NCI-H2227 treated with DMSO at 0.1 percent for 48 hours (cell line): ENCODE results near the gene MRFAP1L1.
"Not testable (repeated sequence)": the region's sequence is repeated elsewhere in the genome, so short reads cannot be mapped to it uniquely, and the experiment has no call there.

Experiments
- DNase-seq: peaks from one replicate; lab custom pipeline; 2025; lab: John Stamatoyannopoulos, UW

The MRFAP1L1 gene

GRCh38 chr4:6734165-6734786 lies 24.6 kb upstream of the MRFAP1L1 start:
- DNase-seq = no peak

- DNase-seq = no peak
Measured at GRCh38 chr4:6733358-6734164, 23.9 kb upstream of the MRFAP1L1 start.

- DNase-seq = no peak
Measured at GRCh38 chr4:6732441-6733357, 23.0 kb upstream of the MRFAP1L1 start.

- DNase-seq = no peak
Measured at GRCh38 chr4:6731780-6732179, 22.1 kb upstream of the MRFAP1L1 start.

GRCh38 chr4:6731318-6731675 lies 21.6 kb upstream of the MRFAP1L1 start:
- no peak for DNase-seq

- DNase-seq = no peak
Measured at GRCh38 chr4:6730603-6731317, 21.1 kb upstream of the MRFAP1L1 start.

GRCh38 chr4:6728320-6729029 lies 18.8 kb upstream of the MRFAP1L1 start:
- DNase-seq = no peak

- no peak for DNase-seq
Measured at GRCh38 chr4:6727943-6728250, 18.2 kb upstream of the MRFAP1L1 start.

- no peak for DNase-seq
Measured at GRCh38 chr4:6727081-6727942, 17.6 kb upstream of the MRFAP1L1 start.

GRCh38 chr4:6725427-6725961 lies 15.8 kb upstream of the MRFAP1L1 start:
- DNase-seq = not testable (repeated sequence)

- DNase-seq = no peak
Measured at GRCh38 chr4:6724421-6725111, 14.9 kb upstream of the MRFAP1L1 start.

GRCh38 chr4:6723851-6724250 lies 14.2 kb upstream of the MRFAP1L1 start:
- DNase-seq = no peak

GRCh38 chr4:6722891-6723290 lies 13.2 kb upstream of the MRFAP1L1 start:
- DNase-seq = no peak

- DNase-seq = no peak
Measured at GRCh38 chr4:6721121-6721520, 11.5 kb upstream of the MRFAP1L1 start.

- DNase-seq = peak; percentile 42
Measured at GRCh38 chr4:6720202-6720699, 10.6 kb upstream of the MRFAP1L1 start.

GRCh38 chr4:6719611-6720179 lies 10.0 kb upstream of the MRFAP1L1 start:
- DNase-seq = no peak

GRCh38 chr4:6718932-6719610 lies 9.4 kb upstream of the MRFAP1L1 start:
- no peak for DNase-seq

- DNase-seq = no peak
Measured at GRCh38 chr4:6716958-6717655, 7.4 kb upstream of the MRFAP1L1 start.
